CD14-positive monocyte (primary cell): ENCODE data around the gene PUM2. TPM values are rescaled to one million over a fixed set of nuclear protein-coding genes. Genes with fewer than 3 reads are reported as not detected.
A peak's percentile ranks its signal among the peaks of the same experiment; 100 is the strongest.

Experiments used
- DNase-seq, 3 donors: peaks; one replicate each; pipeline ENCODE4 v3.0.0-alpha.2; 2011 to 2022
- H2AFZ ChIP-seq: 2 replicates; pipeline ENCODE4 v1.6.0; 2012; ENCODE audit warnings: mild to moderate bottlenecking, low read depth, low read length, inconsistent platforms; ENCODE audit not compliant: insufficient read depth, poor library complexity, severe bottlenecking
- H3K27ac ChIP-seq, 2 donors: 1 replicate in 1 of 2; 2 replicates in 1 of 2; pipeline ENCODE4 v1.5.1; 2012 to 2013; ENCODE audit warnings: low read length in 2 of 2, control low read depth in 1 of 2, inconsistent platforms in 1 of 2, low read depth in 1 of 2, mild to moderate bottlenecking in 1 of 2
- H3K27me3 ChIP-seq, 2 donors: one replicate each; pipeline versions ENCODE4 v1.6.0 to v1.6.1; 2011 to 2013; ENCODE audit warnings: low read length in 2 of 2; ENCODE audit not compliant: control insufficient read depth in 2 of 2, insufficient read depth in 2 of 2
- H3K36me3 ChIP-seq, 2 donors: replicated peaks in 1 of 2; 1 replicate in 1 of 2; 2 replicates in 1 of 2; pipeline versions ENCODE4 v1.5.1 to v1.6.1; 2012 to 2013; ENCODE audit warnings: low read length in 2 of 2, control low read depth in 1 of 2, inconsistent platforms in 1 of 2, mild to moderate bottlenecking in 1 of 2; ENCODE audit not compliant: insufficient read depth in 2 of 2, control insufficient read depth in 1 of 2
- H3K4me1 ChIP-seq, 2 donors: 1 replicate in 1 of 2; 2 replicates in 1 of 2; pipeline versions ENCODE4 v1.5.1 to v1.6.1; 2012 to 2013; ENCODE audit warnings: low read length in 2 of 2, control low read depth in 1 of 2, inconsistent platforms in 1 of 2, mild to moderate bottlenecking in 1 of 2, moderate library complexity in 1 of 2; ENCODE audit not compliant: insufficient read depth in 2 of 2, control insufficient read depth in 1 of 2
- H3K4me2 ChIP-seq: replicated peaks from 2 replicates; pipeline ENCODE3; 2012; ENCODE audit warnings: low read length, moderate library complexity, mild to moderate bottlenecking; ENCODE audit not compliant: poor library complexity, severe bottlenecking; ENCODE audit errors: extremely low read depth
- H3K4me3 ChIP-seq, 3 experiments: fragments of 200-600 bp in 1 of 3; sonication (generic) in 1 of 3; replicated peaks in 1 of 3; 1 replicate in 2 of 3; 2 replicates in 1 of 3; pipeline ENCODE4 v1.5.1; 2011 to 2013; ENCODE audit warnings: low read length in 3 of 3, mild to moderate bottlenecking in 3 of 3, control low read depth in 2 of 3, low read depth in 2 of 3, inconsistent platforms in 1 of 3, moderate library complexity in 1 of 3
- H3K79me2 ChIP-seq: 2 replicates; pipeline ENCODE4 v1.6.0; 2012; ENCODE audit warnings: mild to moderate bottlenecking, control low read depth, inconsistent platforms, low read length, moderate library complexity; ENCODE audit not compliant: insufficient read depth
- H3K9ac ChIP-seq: 2 replicates; pipeline ENCODE4 v1.6.0; 2017; ENCODE audit warnings: low read length, mild to moderate bottlenecking; ENCODE audit not compliant: insufficient read depth, poor library complexity, severe bottlenecking
- H3K9me3 ChIP-seq, 2 donors: replicated peaks in 1 of 2; 1 replicate in 1 of 2; 2 replicates in 1 of 2; pipeline versions ENCODE4 v1.5.1 to v1.6.1; 2012 to 2013; ENCODE audit warnings: low read length in 2 of 2, control low read depth in 1 of 2; ENCODE audit not compliant: control insufficient read depth in 1 of 2, insufficient read depth in 1 of 2
- H4K20me1 ChIP-seq: 2 replicates; pipeline ENCODE4 v1.6.0; 2012; ENCODE audit warnings: mild to moderate bottlenecking, low read length, control low read depth, moderate library complexity; ENCODE audit not compliant: insufficient read depth
- H3K27ac Mint-ChIP-seq, 7 donors: one replicate each; pipeline ENCODE4 v1.8.0; 2020; ENCODE audit warnings: mild to moderate bottlenecking in 7 of 7, mixed read lengths in 7 of 7, moderate library complexity in 6 of 7, inconsistent platforms in 2 of 7
- H3K27me3 Mint-ChIP-seq, 3 donors: one replicate each; pipeline ENCODE4 v1.8.0; 2021 to 2022; ENCODE audit warnings: low read depth in 3 of 3, mild to moderate bottlenecking in 3 of 3, mixed read lengths in 3 of 3, moderate library complexity in 3 of 3, inconsistent platforms in 1 of 3
- H3K36me3 Mint-ChIP-seq, 2 donors: one replicate each; pipeline ENCODE4 v1.8.0; 2020; ENCODE audit warnings: mixed read lengths in 2 of 2, inconsistent platforms in 1 of 2, mild to moderate bottlenecking in 1 of 2
- H3K4me1 Mint-ChIP-seq: one replicate; pipeline ENCODE4 v1.8.0; 2020; ENCODE audit warnings: mild to moderate bottlenecking, mixed read lengths
- H3K4me3 Mint-ChIP-seq, 2 donors: one replicate each; pipeline ENCODE4 v1.8.0; 2020; ENCODE audit warnings: mild to moderate bottlenecking in 2 of 2, mixed read lengths in 2 of 2, moderate library complexity in 1 of 2
- H3K9me3 Mint-ChIP-seq, 7 donors: one replicate each; pipeline ENCODE4 v1.8.0; 2020 to 2022; ENCODE audit warnings: mixed read lengths in 7 of 7, mild to moderate bottlenecking in 6 of 7, moderate library complexity in 6 of 7, inconsistent platforms in 2 of 7
- CTCF ChIP-seq: fragments of 200-600 bp; IDR thresholded peaks from one replicate; pipeline ENCODE4 v1.8.0; 2022; ENCODE audit warnings: antibody characterized with exemption, mild to moderate bottlenecking
- WGBS: methylation state at CpG from one replicate; pipeline ENCODE4 v1.1.5; 2013; ENCODE audit warnings: missing lambda C conversion rate; ENCODE audit not compliant: insufficient coverage; 5-methylcytosine and 5-hydroxymethylcytosine counted together
- intact Hi-C, 2 donors: fragments of 100-400 bp; cut with micrococcal nuclease; formaldehyde crosslinking; loops; one replicate each; pipeline versions ENCODE4 v1.15.0 to v1.15.1; 2023
- polyA plus RNA-seq, 3 donors: library from polyadenylated mRNA; depleted of rRNA in 1 of 3; unstranded in 2 of 3; stranded (reverse) in 1 of 3; fragments of 300-500 nt in 2 of 3; fragments of >200 nt in 1 of 3; fragmentation: Illumina TruSeq in 2 of 3; gene quantifications; 1 replicate in 2 of 3; 2 replicates in 1 of 3; pipeline ENCODE4 v1.2.3, GENCODE V29; 2012 to 2021

PUM2 gene
- polyA plus RNA-seq, 3 donors = 7.2 to 22.4 (median 8.3) TPM

DNA sequence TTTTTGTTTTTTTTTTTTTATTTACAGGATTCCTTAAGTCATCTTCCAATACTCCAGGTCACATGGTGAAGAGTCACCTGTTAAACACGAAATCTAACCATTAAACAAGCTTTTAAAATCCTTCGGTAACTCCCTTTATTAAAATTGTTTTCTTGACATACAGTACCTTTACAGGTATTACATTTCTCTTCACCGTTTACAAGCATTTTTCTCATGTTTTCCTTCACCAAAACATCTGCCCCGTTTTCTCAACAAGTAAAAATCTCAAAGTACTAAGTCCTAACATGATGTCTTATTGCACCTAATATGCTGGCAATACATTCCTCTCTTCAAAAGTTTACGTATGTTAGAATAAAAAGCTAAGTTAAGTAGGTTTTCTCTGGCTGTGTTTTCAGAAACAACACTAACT is 1.1 kb downstream of the PUM2 start:
- H3K9me3 ChIP-seq = no peaks in the 10 kb centered on the region
- H2AFZ ChIP-seq = peak overlapping the region; percentile 75
- no peaks in the 10 kb centered on the region for H3K27me3 ChIP-seq
- H3K4me2 ChIP-seq = peak overlapping the region; percentile 86
- H3K27ac ChIP-seq = peak overlapping the region in 1 of 2 donors; percentile 89
- H3K4me3 Mint-ChIP-seq = peak overlapping the region; percentile 89 to 94
- peaks cover 62% of the 10 kb centered on the region for H3K79me2 ChIP-seq
- H3K27ac Mint-ChIP-seq = peak overlapping the region in 6 of 7 donors; percentile 82 to 94 (median 87)
- peaks cover 7 to 12% of the 10 kb centered on the region in 2 donors for H3K36me3 Mint-ChIP-seq
- H3K27me3 Mint-ChIP-seq = peaks cover 0 to 3% (median 2%) of the 10 kb centered on the region in 3 donors
- H3K4me1 Mint-ChIP-seq = peaks cover 31% of the 10 kb centered on the region
- peak overlapping the region; percentile 88 for H3K9ac ChIP-seq
- WGBS = 0% methylated on average over 2 of the region's 5 CpGs
- intact Hi-C loops = no loop called here
- no peak for DNase-seq
- peak overlapping the region; percentile 80 to 98 (median 85) for H3K4me3 ChIP-seq
- no peaks in the 10 kb centered on the region for H3K36me3 ChIP-seq
- peaks cover 32 to 33% of the 10 kb centered on the region in 2 donors for H3K4me1 ChIP-seq
- H4K20me1 ChIP-seq = peaks cover 56% of the 10 kb centered on the region
- peaks cover 0 to 2% (median 0%) of the 10 kb centered on the region in 7 donors for H3K9me3 Mint-ChIP-seq
- no peak for TF ChIP-seq CTCF

- Mint-ChIP-seq H3K36me3 (peaks cover 7 to 12% of the 10 kb centered on the region in 2 donors), H3K4me1 (peaks cover 39% of the 10 kb centered on the region), H3K9me3 (no peaks in the 10 kb centered on the region), H3K27me3 (peaks cover 0 to 3% (median 2%) of the 10 kb centered on the region in 3 donors), H3K4me3 (peak overlapping the region; percentile 16 to 26), H3K27ac (peak overlapping the region in 2 of 7 donors; percentile 32 to 76)
- H3K27me3 ChIP-seq = no peaks in the 10 kb centered on the region
- H3K79me2 ChIP-seq = peaks cover 72% of the 10 kb centered on the region
- H3K4me2 ChIP-seq = peak overlapping the region; percentile 86
- no peak overlapping the region for H3K9ac ChIP-seq
- no peaks in the 10 kb centered on the region for H3K9me3 ChIP-seq
- intact Hi-C loops = no loop called here
- no peak overlapping the region for H2AFZ ChIP-seq
- no peak for DNase-seq
- no peak overlapping the region for H3K27ac ChIP-seq
- H3K36me3 ChIP-seq = no peaks in the 10 kb centered on the region
- TF ChIP-seq CTCF = no peak
- WGBS = 93% methylated on average over 11 of the region's 17 CpGs
- peak overlapping the region in 1 of 3 experiments; percentile 10 for H3K4me3 ChIP-seq
- peaks cover 66% of the 10 kb centered on the region for H4K20me1 ChIP-seq
- peaks cover 32 to 33% of the 10 kb centered on the region in 2 donors for H3K4me1 ChIP-seq
Observed at GRCh38 chr2:20348542-20348941, 2.1 kb downstream of the PUM2 start.
